Mucosa of rectum (tissue), 2 donors: ENCODE results near the gene IGSF21.

Experiments used
- H3K27ac ChIP-seq, 2 donors: one replicate each; pipeline ENCODE4 v1.7.0; 2013; ENCODE audit warnings: inconsistent platforms in 2 of 2, low read depth in 2 of 2, low read length in 2 of 2
- H3K27me3 ChIP-seq, 2 donors: one replicate each; pipeline ENCODE4 v1.7.0; 2013; ENCODE audit warnings: low read length in 2 of 2; ENCODE audit not compliant: control insufficient read depth in 2 of 2, insufficient read depth in 2 of 2
- H3K36me3 ChIP-seq, 2 donors: one replicate each; pipeline ENCODE4 v1.7.0; 2013; ENCODE audit warnings: low read length in 2 of 2; ENCODE audit not compliant: control insufficient read depth in 2 of 2, insufficient read depth in 2 of 2
- H3K4me1 ChIP-seq, 2 donors: one replicate each; pipeline ENCODE4 v1.7.0; 2013; ENCODE audit warnings: low read length in 2 of 2, mild to moderate bottlenecking in 1 of 2; ENCODE audit not compliant: control insufficient read depth in 2 of 2, insufficient read depth in 2 of 2
- H3K4me3 ChIP-seq, 2 donors: one replicate each; pipeline ENCODE4 v1.7.0; 2013; ENCODE audit warnings: low read length in 2 of 2
- H3K9ac ChIP-seq, 2 donors: one replicate each; pipeline ENCODE4 v1.7.0; 2013; ENCODE audit warnings: low read length in 2 of 2, low read depth in 1 of 2, mild to moderate bottlenecking in 1 of 2
- H3K9me3 ChIP-seq, 2 donors: one replicate each; pipeline ENCODE4 v1.7.0; 2013; ENCODE audit warnings: low read length in 2 of 2; ENCODE audit not compliant: control insufficient read depth in 2 of 2
- donor health status: healthy.
- donor health status: Normal muscosa, but diverticular disease.

Gene IGSF21

DNA sequence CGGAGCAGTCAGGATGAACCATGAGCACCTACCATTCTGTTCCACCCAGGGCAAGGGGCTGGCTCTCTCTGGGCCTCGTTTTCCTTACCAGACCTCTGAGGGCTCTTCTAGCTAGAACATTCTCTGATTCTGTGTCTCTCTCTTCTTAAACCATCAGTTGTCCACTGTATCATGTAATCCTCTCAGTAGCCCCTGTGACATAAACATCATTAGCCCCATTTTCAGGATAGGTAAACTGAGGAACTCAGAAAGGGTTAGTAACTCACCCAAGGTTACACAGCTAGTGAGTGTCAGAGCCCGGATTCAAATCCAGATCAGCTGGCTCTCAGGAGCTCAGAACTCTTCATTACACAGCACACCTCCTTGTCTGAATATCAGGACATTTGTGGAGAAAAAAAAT, 22.8 kb downstream of the IGSF21 start:
- no peaks in the 10 kb centered on the region for H3K27me3 ChIP-seq
- no peak overlapping the region for H3K9ac ChIP-seq
- H3K27ac ChIP-seq = no peak overlapping the region
- H3K9me3 ChIP-seq = no peaks in the 10 kb centered on the region
- H3K4me1 ChIP-seq = no peaks in the 10 kb centered on the region
- H3K4me3 ChIP-seq = no peak overlapping the region
- H3K36me3 ChIP-seq = no peaks in the 10 kb centered on the region

DNA sequence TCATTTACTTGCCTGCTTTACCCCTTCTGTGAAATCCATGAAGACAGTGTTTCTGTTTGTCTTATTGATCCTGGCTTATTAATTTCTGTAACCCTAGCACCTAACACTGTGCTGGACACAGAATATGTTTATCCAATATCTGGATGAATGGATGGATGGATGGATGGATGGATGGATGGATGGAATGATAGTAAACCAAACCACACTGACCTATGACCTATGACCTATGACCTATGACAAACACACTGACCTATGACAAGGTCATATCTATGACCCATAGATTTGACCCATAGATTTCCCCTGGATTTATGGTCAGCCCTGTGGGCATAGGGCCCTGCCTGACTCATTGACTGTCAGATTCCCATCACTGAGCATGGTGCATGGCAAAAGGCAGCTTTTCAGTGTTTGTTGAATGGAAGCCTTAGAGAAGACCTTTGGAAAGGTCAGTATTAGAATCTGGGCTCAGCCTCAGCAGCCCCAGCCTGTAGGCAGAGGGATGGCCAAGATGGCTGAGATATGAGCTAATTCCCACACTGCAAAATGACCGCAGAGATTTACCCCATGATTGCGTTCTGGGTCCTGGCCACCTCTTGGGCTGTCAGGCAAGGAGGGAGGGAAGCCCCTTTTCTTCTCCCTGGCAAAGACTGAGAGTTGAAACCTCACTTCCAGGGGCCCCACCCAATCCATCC, 24.6 kb downstream of the IGSF21 start:
- H3K27me3 ChIP-seq = no peaks in the 10 kb centered on the region
- no peak overlapping the region for H3K9ac ChIP-seq
- no peak overlapping the region for H3K4me3 ChIP-seq
- no peaks in the 10 kb centered on the region for H3K36me3 ChIP-seq
- H3K4me1 ChIP-seq = no peaks in the 10 kb centered on the region
- H3K9me3 ChIP-seq = no peaks in the 10 kb centered on the region
- no peak overlapping the region for H3K27ac ChIP-seq

DNA sequence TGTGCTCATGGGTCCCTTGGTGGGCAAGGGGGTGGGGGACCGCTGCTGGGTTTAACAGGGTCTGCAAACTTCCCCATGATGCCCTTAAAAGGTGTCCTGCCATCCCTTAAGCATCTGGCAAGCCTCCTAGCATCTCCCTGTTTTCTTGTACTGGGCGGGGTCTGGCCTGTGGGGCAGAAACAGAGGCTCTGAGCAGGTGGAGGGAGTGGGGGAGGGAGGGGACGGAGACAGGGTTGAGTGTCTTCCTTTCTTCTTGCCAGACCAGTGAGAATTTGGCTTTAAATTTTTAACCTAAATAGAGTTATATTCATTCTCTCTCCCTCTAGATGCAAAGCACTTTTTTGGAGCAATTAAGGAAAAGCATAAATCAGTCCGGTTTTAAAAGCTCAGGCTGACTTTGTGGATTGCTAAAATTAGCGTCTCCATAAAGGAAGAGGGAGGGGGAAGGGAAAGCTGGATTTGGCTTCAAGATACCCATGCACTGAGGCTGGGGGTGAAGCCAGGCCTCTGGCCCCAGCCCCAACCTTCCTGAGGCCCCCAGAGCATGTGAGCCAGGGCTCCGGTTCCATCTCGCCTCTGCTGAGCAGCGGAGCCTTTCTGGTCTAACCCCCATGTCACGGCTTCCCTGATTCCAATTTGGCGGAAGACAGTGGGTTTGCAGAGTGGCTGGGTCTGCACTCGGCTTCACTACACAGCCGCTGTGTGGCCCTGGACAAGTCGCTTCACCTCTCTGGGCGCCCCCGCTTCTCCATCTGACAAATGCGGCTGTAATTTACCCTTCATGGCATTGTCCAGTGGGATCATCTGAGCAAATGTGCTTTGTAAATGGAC, 25.3 kb downstream of the IGSF21 start:
- no peaks in the 10 kb centered on the region for H3K27me3 ChIP-seq

GRCh38 chr1:18134324-18135046, 26.9 kb downstream of the IGSF21 start:
- H3K36me3 ChIP-seq = no peaks in the 10 kb centered on the region
- no peaks in the 10 kb centered on the region for H3K9me3 ChIP-seq
- H3K9ac ChIP-seq = no peak overlapping the region
- no peaks in the 10 kb centered on the region for H3K4me1 ChIP-seq
- no peak overlapping the region for H3K4me3 ChIP-seq
- no peak overlapping the region for H3K27ac ChIP-seq
- no peaks in the 10 kb centered on the region for H3K27me3 ChIP-seq

More for the DNA sequence above, 25.3 kb downstream of the IGSF21 start:
- H3K4me1 ChIP-seq = no peaks in the 10 kb centered on the region
- no peak overlapping the region for H3K27ac ChIP-seq
- no peak overlapping the region for H3K9ac ChIP-seq
- H3K4me3 ChIP-seq = no peak overlapping the region
- no peaks in the 10 kb centered on the region for H3K9me3 ChIP-seq
- H3K36me3 ChIP-seq = no peaks in the 10 kb centered on the region

- H3K27ac ChIP-seq = no peak overlapping the region
- H3K4me3 ChIP-seq = no peak overlapping the region
- no peaks in the 10 kb centered on the region for H3K4me1 ChIP-seq
- no peaks in the 10 kb centered on the region for H3K36me3 ChIP-seq
- no peaks in the 10 kb centered on the region for H3K27me3 ChIP-seq
- H3K9ac ChIP-seq = no peak overlapping the region
- no peaks in the 10 kb centered on the region for H3K9me3 ChIP-seq
These were observed 30.3 kb downstream of the IGSF21 start for GRCh38 chr1:18137759-18138345.

DNA sequence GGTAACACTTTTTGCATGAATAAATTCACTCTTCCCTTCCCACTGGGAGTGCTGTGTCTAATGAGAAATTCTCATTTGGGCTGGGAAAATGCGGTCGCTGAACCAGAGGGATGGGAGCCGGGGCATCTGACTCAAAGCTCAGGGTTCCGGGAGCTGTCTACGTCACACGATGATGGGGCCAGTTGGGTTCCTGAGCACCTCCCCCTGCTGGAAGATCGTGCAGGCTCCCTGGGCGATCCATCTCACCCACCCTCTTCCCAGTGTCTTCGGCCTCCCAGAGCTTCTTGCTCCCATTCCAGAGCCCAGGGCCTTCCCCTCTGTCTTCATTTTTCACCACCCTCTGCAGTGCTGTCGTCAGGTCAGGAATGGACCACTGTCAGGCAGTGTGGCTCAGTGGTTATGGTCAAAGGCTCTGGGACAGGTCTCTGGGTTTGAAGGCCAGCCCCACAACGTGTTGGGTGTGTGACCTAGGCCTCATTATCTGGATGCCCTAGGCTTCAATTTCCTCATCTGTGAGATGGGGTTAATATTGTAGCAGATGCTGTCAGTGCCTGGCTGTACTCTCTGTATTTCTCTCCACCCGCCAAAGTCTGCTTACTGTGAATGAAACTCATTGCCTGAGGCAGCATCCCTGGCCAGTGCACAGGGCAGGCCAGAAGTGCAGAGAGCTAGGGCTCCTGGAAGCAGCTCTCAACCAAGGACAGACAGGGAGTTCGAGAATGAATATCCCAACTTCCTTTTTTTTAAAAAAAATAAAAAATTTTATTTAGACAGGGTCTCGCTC, 31.8 kb downstream of the IGSF21 start:
- Histone ChIP-seq H3K9me3 (no peaks in the 10 kb centered on the region), H3K4me3 (no peak overlapping the region), H3K9ac (no peak overlapping the region), H3K27ac (no peak overlapping the region), H3K36me3 (no peaks in the 10 kb centered on the region), H3K27me3 (no peaks in the 10 kb centered on the region), H3K4me1 (peaks cover 0 to 5% of the 10 kb centered on the region in 2 donors)

GRCh38 chr1:18140411-18140810, 32.8 kb downstream of the IGSF21 start:
- no peaks in the 10 kb centered on the region for H3K9me3 ChIP-seq
- H3K4me3 ChIP-seq = no peak overlapping the region
- no peaks in the 10 kb centered on the region for H3K27me3 ChIP-seq
- no peaks in the 10 kb centered on the region for H3K36me3 ChIP-seq
- no peak overlapping the region for H3K9ac ChIP-seq
- H3K27ac ChIP-seq = no peak overlapping the region
- peaks cover 1 to 9% of the 10 kb centered on the region in 2 donors for H3K4me1 ChIP-seq

- Histone ChIP-seq H3K4me1 (peaks cover 7 to 21% of the 10 kb centered on the region in 2 donors), H3K27ac (no peak overlapping the region), H3K36me3 (no peaks in the 10 kb centered on the region), H3K9me3 (no peaks in the 10 kb centered on the region), H3K9ac (no peak overlapping the region), H3K4me3 (no peak overlapping the region), H3K27me3 (no peaks in the 10 kb centered on the region)
These were observed 34.1 kb downstream of the IGSF21 start for GRCh38 chr1:18141661-18142060.

DNA sequence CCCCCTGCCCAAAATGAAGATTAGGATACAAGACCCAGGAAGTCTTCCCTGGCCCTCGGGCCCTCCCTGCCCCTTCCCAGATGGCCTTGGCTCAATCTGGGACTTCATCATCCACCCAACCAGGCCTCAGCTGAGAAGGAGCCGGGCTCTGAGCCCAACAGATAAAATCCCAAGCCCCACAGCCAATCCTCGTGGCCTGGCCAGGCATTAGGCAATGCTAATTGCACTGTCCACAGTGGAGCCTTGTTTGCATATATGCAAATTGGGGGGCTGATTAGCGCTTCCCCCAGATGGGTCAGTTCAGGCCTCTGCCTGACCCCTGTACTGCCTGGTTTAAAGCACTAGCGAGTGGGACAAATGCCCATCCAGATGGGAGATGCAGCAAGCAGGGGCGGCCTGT, 34.9 kb downstream of the IGSF21 start:
- Histone ChIP-seq H3K27me3 (no peaks in the 10 kb centered on the region), H3K27ac (no peak overlapping the region), H3K4me3 (no peak overlapping the region), H3K36me3 (no peaks in the 10 kb centered on the region), H3K4me1 (peaks cover 7 to 22% of the 10 kb centered on the region in 2 donors), H3K9me3 (no peaks in the 10 kb centered on the region), H3K9ac (no peak overlapping the region)
